ENCODE data around the gene LRP6.

DNA sequence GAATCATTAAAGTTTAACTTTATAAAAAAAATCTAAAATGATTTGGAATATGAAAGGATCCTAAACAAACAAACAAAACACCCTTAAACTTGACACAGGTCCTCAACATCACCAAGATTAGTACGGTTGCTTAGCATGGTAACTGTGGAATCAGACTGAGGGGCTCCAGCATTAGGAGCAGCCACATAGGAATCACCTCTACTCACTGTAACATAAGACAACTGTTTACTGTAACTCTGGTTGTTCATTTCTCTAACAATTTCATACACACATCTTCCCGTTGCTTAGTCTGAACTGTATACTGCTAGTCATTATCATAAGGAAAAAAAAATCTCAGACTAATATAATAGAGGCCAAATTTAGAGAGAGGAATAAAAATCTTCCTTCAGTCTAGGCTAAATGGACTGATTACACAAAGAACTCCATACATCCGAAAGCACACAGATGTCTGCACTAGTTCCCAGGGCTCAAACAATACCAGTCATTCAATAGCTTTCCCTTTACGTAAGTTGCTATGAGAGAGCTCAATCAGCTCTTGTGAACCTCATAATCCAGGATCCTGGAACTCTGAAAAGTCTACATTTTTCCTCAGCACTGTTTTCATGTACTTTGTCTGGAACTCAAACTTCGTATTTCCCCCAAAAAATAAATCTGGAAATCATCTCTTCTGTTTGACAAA, 26.0 kb downstream of the LRP6 start:
- TF ChIP-seq, protein P1, sequence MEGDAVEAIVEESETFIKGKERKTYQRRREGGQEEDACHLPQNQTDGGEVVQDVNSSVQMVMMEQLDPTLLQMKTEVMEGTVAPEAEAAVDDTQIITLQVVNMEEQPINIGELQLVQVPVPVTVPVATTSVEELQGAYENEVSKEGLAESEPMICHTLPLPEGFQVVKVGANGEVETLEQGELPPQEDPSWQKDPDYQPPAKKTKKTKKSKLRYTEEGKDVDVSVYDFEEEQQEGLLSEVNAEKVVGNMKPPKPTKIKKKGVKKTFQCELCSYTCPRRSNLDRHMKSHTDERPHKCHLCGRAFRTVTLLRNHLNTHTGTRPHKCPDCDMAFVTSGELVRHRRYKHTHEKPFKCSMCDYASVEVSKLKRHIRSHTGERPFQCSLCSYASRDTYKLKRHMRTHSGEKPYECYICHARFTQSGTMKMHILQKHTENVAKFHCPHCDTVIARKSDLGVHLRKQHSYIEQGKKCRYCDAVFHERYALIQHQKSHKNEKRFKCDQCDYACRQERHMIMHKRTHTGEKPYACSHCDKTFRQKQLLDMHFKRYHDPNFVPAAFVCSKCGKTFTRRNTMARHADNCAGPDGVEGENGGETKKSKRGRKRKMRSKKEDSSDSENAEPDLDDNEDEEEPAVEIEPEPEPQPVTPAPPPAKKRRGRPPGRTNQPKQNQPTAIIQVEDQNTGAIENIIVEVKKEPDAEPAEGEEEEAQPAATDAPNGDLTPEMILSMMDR (IDR thresholded peaks at IDR 0.05), result no peak
- TF ChIP-seq, protein P2, sequence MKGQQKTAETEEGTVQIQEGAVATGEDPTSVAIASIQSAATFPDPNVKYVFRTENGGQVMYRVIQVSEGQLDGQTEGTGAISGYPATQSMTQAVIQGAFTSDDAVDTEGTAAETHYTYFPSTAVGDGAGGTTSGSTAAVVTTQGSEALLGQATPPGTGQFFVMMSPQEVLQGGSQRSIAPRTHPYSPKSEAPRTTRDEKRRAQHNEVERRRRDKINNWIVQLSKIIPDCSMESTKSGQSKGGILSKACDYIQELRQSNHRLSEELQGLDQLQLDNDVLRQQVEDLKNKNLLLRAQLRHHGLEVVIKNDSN (CRISPR knock-in tag; IDR thresholded peaks at IDR 0.05), result no peak

All from WTC11 (cell line).